Superior temporal gyrus (tissue), 1 donor: ENCODE results near the gene GFRA4.

Experiments
- DNase-seq: peaks from one replicate; pipeline ENCODE4 v3.0.0-alpha.2; 2016; ENCODE audit errors: extremely low spot score

Gene GFRA4

GRCh38 chr20:3663031-3663701 is at the start of gene GFRA4:
Gene GFRA4, minus strand, starts transcription at chr20:3663399. Its CDS starts 0 bp downstream, at chr20:3663399.
- no peak for DNase-seq

GRCh38 chr20:3712279-3712873 is 49.2 kb upstream of the GFRA4 start, which contains the start of gene SIGLEC1:
Gene SIGLEC1, minus strand, starts transcription at chr20:3712600. Its CDS starts 5,472 bp downstream, at chr20:3707128.
- no peak for DNase-seq

GRCh38 chr20:3711484-3711941 is 48.3 kb upstream of the GFRA4 start:
- DNase-seq, result no peak

GRCh38 chr20:3710703-3711483 is 47.7 kb upstream of the GFRA4 start:
- DNase-seq, result peak; percentile 78

- no peak for DNase-seq
These were observed 46.8 kb upstream of the GFRA4 start for GRCh38 chr20:3710011-3710466.

- DNase-seq, result no peak
These were observed 44.3 kb upstream of the GFRA4 start for GRCh38 chr20:3707508-3707899.

- DNase-seq, result no peak
These were observed 43.7 kb upstream of the GFRA4 start for GRCh38 chr20:3706774-3707507.

- DNase-seq, result no peak
These were observed 43.0 kb upstream of the GFRA4 start for GRCh38 chr20:3705970-3706739.

GRCh38 chr20:3705491-3705969 is 42.3 kb upstream of the GFRA4 start:
- DNase-seq, result no peak

GRCh38 chr20:3704087-3704486 is 40.9 kb upstream of the GFRA4 start:
- DNase-seq, result no peak

- DNase-seq, result no peak
These were observed 39.6 kb upstream of the GFRA4 start for GRCh38 chr20:3702611-3703391.

- DNase-seq, result no peak
These were observed 38.1 kb upstream of the GFRA4 start for GRCh38 chr20:3701061-3701998.

GRCh38 chr20:3699037-3699436 is 35.8 kb upstream of the GFRA4 start:
- DNase-seq, result no peak

- no peak for DNase-seq
These were observed 35.4 kb upstream of the GFRA4 start for GRCh38 chr20:3698591-3699001.

GRCh38 chr20:3697588-3698305 is 34.5 kb upstream of the GFRA4 start:
- DNase-seq, result no peak

GRCh38 chr20:3696745-3697587 is 33.8 kb upstream of the GFRA4 start:
- no peak for DNase-seq

- DNase-seq, result no peak
These were observed 33.0 kb upstream of the GFRA4 start for GRCh38 chr20:3696200-3696599.
